Lower lobe of right lung (tissue), 2 donors: ENCODE results near the gene PRRX2. TPM values are rescaled to one million over a fixed set of nuclear protein-coding genes. Genes with fewer than 3 reads are reported as not detected.
A peak's percentile ranks its signal among the peaks of the same experiment; 100 is the strongest.
"Not testable (repeated sequence)": the region's sequence is repeated elsewhere in the genome, so short reads cannot be mapped to it uniquely, and the experiment has no call there.

Experiments
- ATAC-seq, 2 donors: fragments of 200-7000 bp; cut with Tn5 transposase; one replicate each; pipeline ENCODE4 v1.9.1; 2020 to 2022; ENCODE audit warnings: mild to moderate bottlenecking in 2 of 2, moderate library complexity in 2 of 2
- DNase-seq: peaks from one replicate; pipeline ENCODE4 v3.0.0-alpha.2; 2020
- H3K27ac ChIP-seq: fragments of 200-600 bp; one replicate; pipeline ENCODE4 v1.8.0; 2022
- H3K27me3 ChIP-seq: fragments of 200-600 bp; one replicate; pipeline ENCODE4 v1.8.0; 2022; ENCODE audit warnings: low read depth
- H3K36me3 ChIP-seq: fragments of 200-600 bp; one replicate; pipeline ENCODE4 v1.8.0; 2022; ENCODE audit warnings: mild to moderate bottlenecking
- H3K4me1 ChIP-seq: fragments of 200-600 bp; one replicate; pipeline ENCODE4 v1.8.0; 2022
- H3K4me3 ChIP-seq: fragments of 200-600 bp; one replicate; pipeline ENCODE4 v1.8.0; 2022; ENCODE audit warnings: mild to moderate bottlenecking
- H3K9me3 ChIP-seq: fragments of 200-600 bp; one replicate; pipeline ENCODE4 v1.8.0; 2022
- intact Hi-C: fragments of 100-400 bp; cut with DNase I; formaldehyde crosslinking; loops from one replicate; pipeline ENCODE4 v1.11.0; 2022
- total RNA-seq: library from RNA; stranded (reverse); fragmentation: NEBNext Ultra II Directional; extraction: Animal tissue kit (Norgen Biotek cat#: 25700); gene quantifications from one replicate; pipeline ENCODE4 v1.2.1, GENCODE V29; 2021
- TF ChIP-seq, protein P1 (sequence below): fragments of 200-600 bp; IDR thresholded peaks from one replicate; pipeline ENCODE4 v1.8.0; 2022; ENCODE audit warnings: antibody characterized with exemption, mild to moderate bottlenecking
- donor health status: DM: no; HTN: yes; CAD: no; lungs with severe emphysema.

Gene PRRX2
- total RNA-seq, 1 donor from 2014 or later, result 2.5 TPM

- Histone ChIP-seq H3K4me1 (peaks cover 18% of the 10 kb centered on the region), H3K27ac (no peak overlapping the region), H3K27me3 (peaks cover 3% of the 10 kb centered on the region), H3K36me3 (no peaks in the 10 kb centered on the region), H3K9me3 (no peaks in the 10 kb centered on the region), H3K4me3 (no peak overlapping the region)
- ATAC-seq (no peak), DNase-seq (no peak)
- intact Hi-C loops, result no loop called here
- TF ChIP-seq, protein P1, sequence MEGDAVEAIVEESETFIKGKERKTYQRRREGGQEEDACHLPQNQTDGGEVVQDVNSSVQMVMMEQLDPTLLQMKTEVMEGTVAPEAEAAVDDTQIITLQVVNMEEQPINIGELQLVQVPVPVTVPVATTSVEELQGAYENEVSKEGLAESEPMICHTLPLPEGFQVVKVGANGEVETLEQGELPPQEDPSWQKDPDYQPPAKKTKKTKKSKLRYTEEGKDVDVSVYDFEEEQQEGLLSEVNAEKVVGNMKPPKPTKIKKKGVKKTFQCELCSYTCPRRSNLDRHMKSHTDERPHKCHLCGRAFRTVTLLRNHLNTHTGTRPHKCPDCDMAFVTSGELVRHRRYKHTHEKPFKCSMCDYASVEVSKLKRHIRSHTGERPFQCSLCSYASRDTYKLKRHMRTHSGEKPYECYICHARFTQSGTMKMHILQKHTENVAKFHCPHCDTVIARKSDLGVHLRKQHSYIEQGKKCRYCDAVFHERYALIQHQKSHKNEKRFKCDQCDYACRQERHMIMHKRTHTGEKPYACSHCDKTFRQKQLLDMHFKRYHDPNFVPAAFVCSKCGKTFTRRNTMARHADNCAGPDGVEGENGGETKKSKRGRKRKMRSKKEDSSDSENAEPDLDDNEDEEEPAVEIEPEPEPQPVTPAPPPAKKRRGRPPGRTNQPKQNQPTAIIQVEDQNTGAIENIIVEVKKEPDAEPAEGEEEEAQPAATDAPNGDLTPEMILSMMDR, result no peak
Observed at GRCh38 chr9:129748249-129748648, 82.8 kb downstream of the PRRX2 start.

- ATAC-seq, DNase-seq, intact Hi-C loops, H3K36me3 ChIP-seq, H3K27ac ChIP-seq, H3K9me3 ChIP-seq, H3K4me3 ChIP-seq, H3K27me3 ChIP-seq: not testable (repeated sequence)
- H3K4me1 ChIP-seq, result peaks cover 20% of the 10 kb centered on the region
Observed at GRCh38 chr9:129749052-129749451, 83.6 kb downstream of the PRRX2 start.

DNA sequence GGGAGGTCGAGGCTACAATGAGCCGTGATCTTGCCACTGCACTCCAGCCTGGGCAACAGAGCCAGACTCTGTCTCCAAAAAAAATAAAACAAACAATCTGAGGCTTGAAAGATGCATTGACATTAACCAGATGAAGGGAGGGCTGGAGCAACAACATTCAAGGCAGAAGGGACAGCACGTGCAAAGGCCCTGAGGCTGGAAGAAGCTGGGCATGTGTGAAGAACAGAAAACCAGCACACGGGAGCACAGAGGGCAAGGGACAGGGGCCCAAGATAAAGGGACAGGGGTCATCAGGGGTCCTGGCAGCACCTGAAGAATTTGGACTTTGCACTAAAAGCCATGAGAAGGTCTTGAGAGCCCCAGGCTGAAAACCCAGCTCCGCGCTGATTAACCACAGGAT lies 84.1 kb downstream of the PRRX2 start:
- Histone ChIP-seq H3K4me1 (peaks cover 20% of the 10 kb centered on the region), H3K4me3 (no peak overlapping the region), H3K9me3 (no peaks in the 10 kb centered on the region), H3K27ac (no peak overlapping the region), H3K27me3 (peaks cover 7% of the 10 kb centered on the region), H3K36me3 (no peaks in the 10 kb centered on the region)
- TF ChIP-seq, protein P1, result no peak
- ATAC-seq (no peak), DNase-seq (no peak)
- intact Hi-C loops, result no loop called here

DNA sequence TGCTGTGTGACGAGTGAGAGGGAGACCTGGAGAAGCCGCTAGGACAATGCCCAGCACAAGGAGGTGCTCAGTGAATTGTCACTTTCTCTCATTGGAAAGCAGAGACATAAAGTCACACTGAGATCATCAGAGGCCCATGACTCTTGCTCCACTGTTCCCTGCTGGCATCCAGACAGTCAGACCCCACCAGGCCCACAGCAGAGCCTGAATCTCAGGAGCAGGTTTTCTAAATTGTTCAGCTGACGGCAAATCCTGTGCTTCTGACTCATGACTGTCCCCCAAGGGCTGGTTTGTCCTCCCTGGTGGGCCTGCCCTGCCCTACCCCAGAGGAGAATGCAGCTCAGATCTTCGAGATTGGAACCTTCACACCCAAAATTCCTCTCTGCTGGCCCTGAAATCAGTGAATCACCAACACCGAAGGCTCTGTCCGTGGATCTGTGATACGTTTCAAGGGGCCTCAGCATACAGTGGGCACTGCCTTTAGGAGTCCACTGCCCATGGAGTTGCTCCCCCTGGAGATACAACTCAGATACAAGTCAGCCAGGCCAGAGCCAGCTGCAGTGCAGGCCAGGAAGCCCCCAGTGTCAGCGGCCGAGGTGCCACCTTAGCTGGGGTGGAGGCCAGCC lies 84.7 kb downstream of the PRRX2 start:
- DNase-seq (no peak), ATAC-seq (no peak)
- peaks cover 7% of the 10 kb centered on the region for H3K27me3 ChIP-seq
- H3K9me3 ChIP-seq, result no peaks in the 10 kb centered on the region
- no peak overlapping the region for H3K27ac ChIP-seq
- H3K36me3 ChIP-seq, result no peaks in the 10 kb centered on the region
- H3K4me1 ChIP-seq, result peaks cover 20% of the 10 kb centered on the region
- TF ChIP-seq, protein P1, result no peak
- H3K4me3 ChIP-seq, result no peak overlapping the region
- intact Hi-C loops, result no loop called here

- Histone ChIP-seq H3K9me3 (no peaks in the 10 kb centered on the region), H3K27ac (no peak overlapping the region), H3K4me1 (peaks cover 22% of the 10 kb centered on the region), H3K36me3 (no peaks in the 10 kb centered on the region), H3K27me3 (peaks cover 7% of the 10 kb centered on the region), H3K4me3 (peak overlapping the region; percentile 44)
- DNase-seq (peak; percentile 63), ATAC-seq (peak; percentile 60 to 69)
- TF ChIP-seq, protein P1, result no peak
- intact Hi-C loops, result no loop called here
Observed at GRCh38 chr9:129751841-129752801, 86.7 kb downstream of the PRRX2 start.
